BE2C (cell line): Measurements from ENCODE around the gene COX15.
A peak's percentile ranks its signal among the peaks of the same experiment; 100 is the strongest.

ENCODE experiments used
- DNase-seq: peaks from one replicate; pipeline ENCODE4 v3.0.0-alpha.2; 2020
- H3K27me3 ChIP-seq: fragments of 250-450 bp; sonication (Bioruptor Pico); 2 replicates; pipeline ENCODE4 v1.5.1; 2020; ENCODE audit warnings: mild to moderate bottlenecking
- H3K36me3 ChIP-seq: fragments of 250-450 bp; sonication (Bioruptor Pico); 2 replicates; pipeline ENCODE4 v1.5.1; 2020; ENCODE audit warnings: mild to moderate bottlenecking
- H3K4me1 ChIP-seq: fragments of 250-450 bp; sonication (Bioruptor Pico); 2 replicates; pipeline ENCODE4 v1.5.1; 2020
- H3K4me3 ChIP-seq: 2 replicates; pipeline ENCODE4 v1.5.1; 2011; ENCODE audit warnings: low read depth, low read length
- H3K9me3 ChIP-seq: fragments of 250-450 bp; sonication (Bioruptor Pico); 2 replicates; pipeline ENCODE4 v1.5.1; 2020
- TF ChIP-seq, protein P1 (sequence below): IDR thresholded peaks from 2 replicates; pipeline ENCODE4 v1.5.1; 2012; ENCODE audit warnings: mild to moderate bottlenecking, low read depth, low read length

COX15 gene

DNA sequence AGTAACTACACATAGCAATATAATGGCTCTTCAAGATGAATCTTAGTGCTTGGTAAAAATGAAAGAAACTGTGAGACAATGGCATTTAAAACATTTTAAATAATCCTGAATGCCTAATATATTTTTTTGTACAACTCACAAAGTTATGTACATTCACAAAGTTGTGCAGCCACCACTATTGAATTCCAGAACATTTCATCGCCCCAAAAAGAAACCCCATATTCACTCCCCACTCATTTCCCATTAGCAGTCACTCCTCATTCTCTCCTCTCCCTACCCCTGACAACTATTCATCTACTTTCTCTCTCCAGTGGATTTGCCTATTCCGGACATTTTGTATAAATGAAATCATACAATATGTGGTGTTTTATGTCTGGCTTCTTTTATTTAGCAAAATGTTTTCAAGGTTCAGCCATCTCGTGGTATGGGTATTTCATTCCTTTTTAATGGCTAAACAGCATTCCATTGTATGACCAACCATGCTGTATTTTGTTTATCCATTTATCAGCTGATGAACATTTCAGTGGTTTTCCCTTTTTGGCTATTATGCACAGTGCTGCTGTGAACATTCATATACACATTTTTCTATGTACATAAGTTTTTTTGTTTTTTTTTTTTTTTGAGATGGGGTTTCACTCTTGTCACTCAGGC lies 37.9 kb downstream of the COX15 start:
- Histone ChIP-seq H3K4me1 (no peaks in the 10 kb centered on the region), H3K36me3 (peaks cover 8% of the 10 kb centered on the region), H3K4me3 (no peak overlapping the region), H3K27me3 (no peaks in the 10 kb centered on the region), H3K9me3 (no peaks in the 10 kb centered on the region)
- no peak for DNase-seq
- TF ChIP-seq, protein P1, sequence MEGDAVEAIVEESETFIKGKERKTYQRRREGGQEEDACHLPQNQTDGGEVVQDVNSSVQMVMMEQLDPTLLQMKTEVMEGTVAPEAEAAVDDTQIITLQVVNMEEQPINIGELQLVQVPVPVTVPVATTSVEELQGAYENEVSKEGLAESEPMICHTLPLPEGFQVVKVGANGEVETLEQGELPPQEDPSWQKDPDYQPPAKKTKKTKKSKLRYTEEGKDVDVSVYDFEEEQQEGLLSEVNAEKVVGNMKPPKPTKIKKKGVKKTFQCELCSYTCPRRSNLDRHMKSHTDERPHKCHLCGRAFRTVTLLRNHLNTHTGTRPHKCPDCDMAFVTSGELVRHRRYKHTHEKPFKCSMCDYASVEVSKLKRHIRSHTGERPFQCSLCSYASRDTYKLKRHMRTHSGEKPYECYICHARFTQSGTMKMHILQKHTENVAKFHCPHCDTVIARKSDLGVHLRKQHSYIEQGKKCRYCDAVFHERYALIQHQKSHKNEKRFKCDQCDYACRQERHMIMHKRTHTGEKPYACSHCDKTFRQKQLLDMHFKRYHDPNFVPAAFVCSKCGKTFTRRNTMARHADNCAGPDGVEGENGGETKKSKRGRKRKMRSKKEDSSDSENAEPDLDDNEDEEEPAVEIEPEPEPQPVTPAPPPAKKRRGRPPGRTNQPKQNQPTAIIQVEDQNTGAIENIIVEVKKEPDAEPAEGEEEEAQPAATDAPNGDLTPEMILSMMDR, result no peak

DNA sequence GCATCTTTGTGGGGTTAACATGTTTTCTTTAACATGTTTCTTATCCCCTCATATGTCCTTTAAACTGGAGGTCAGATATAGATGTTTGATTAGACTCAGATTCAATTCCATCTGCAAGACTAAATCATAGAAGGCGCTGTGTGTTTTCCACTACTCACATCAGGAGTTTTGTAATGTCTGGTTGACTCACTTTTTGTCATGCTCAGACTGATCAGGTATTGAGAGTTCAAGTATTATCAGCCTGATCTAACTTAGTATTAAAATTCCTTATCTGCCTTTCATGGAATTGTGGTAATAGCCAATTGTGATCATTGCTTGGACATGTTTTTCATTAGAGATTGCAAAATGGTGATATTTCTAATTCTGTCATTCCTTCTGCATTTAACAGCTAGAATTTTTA lies 42.5 kb downstream of the COX15 start:
- peaks cover 5% of the 10 kb centered on the region for H3K36me3 ChIP-seq
- H3K4me3 ChIP-seq, result no peak overlapping the region
- no peaks in the 10 kb centered on the region for H3K9me3 ChIP-seq
- H3K4me1 ChIP-seq, result no peaks in the 10 kb centered on the region
- DNase-seq, result no peak
- H3K27me3 ChIP-seq, result no peaks in the 10 kb centered on the region
- TF ChIP-seq, protein P1, result no peak

DNA sequence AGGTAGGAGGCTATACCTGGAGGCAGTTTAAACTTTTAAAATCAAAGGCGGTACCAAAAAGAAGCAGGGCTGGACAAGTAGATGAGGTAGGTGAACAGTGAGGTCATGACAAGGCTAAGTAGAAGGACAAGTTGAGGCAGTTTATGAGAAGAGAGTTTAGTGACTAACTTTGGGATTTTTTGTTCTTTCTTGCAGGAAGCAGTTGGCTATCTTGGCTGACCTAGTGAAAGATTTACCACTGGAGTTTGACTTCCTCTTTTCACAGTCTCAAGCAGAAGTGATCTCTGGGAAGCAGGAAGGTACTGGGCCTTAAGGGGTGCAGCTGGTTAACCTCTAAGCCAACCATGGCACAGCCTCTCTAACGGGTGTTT lies 46.3 kb downstream of the COX15 start:
- TF ChIP-seq, protein P1, result no peak
- no peaks in the 10 kb centered on the region for H3K9me3 ChIP-seq
- no peak for DNase-seq
- H3K27me3 ChIP-seq, result no peaks in the 10 kb centered on the region
- no peak overlapping the region for H3K4me3 ChIP-seq
- H3K36me3 ChIP-seq, result no peaks in the 10 kb centered on the region
- H3K4me1 ChIP-seq, result no peaks in the 10 kb centered on the region

DNA sequence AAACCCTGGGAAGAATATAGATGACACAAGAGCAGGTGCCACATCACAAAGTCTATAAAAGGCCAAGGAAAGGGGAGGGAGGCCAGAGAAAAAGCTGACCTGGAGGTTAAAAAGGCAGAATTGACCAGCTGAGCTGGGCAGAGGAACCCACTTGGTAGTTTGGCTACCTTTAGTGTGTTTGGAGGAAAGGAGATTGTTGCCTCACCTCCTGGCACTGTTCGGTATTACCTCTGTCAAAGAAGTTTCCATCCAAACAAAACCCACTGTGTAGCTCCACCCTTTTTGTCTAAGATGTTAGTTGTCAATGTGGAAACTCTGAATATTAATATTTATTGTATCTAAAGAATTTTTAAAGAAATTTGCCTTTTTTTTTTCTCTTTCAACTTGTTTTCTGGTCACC lies 49.2 kb downstream of the COX15 start:
- no peak for DNase-seq
- peaks cover 5% of the 10 kb centered on the region; the same call in 1 of the 2 replicates for H3K36me3 ChIP-seq
- TF ChIP-seq, protein P1, result 0 out of 2 replicates have a peak, but pooled peaks have one; percentile 17
- H3K27me3 ChIP-seq, result no peaks in the 10 kb centered on the region
- H3K4me3 ChIP-seq, result no peak overlapping the region
- no peaks in the 10 kb centered on the region for H3K9me3 ChIP-seq
- no peaks in the 10 kb centered on the region for H3K4me1 ChIP-seq
